GM23338 (cell line): ENCODE measurements around the gene GPR183.

Experiments
- CREB1 ChIP-seq: fragments of 250-450 bp; sonication (Bioruptor Pico); IDR thresholded peaks from 2 replicates; pipeline ENCODE4 v1.5.0; 2020; ENCODE audit warnings: low read depth, mild to moderate bottlenecking, moderate library complexity
- EZH2 ChIP-seq: fragments of 200-600 bp; sonication (generic); IDR thresholded peaks from one replicate; pipeline ENCODE4 v1.8.0; 2017; ENCODE audit warnings: antibody characterized with exemption, mild to moderate bottlenecking, low read depth; ENCODE audit not compliant: unreplicated experiment
- EZH2phosphoT487 ChIP-seq: fragments of 200-600 bp; sonication (generic); IDR thresholded peaks from one replicate; pipeline ENCODE4 v1.8.1; 2018; ENCODE audit warnings: antibody characterized with exemption; ENCODE audit not compliant: unreplicated experiment
- JUNB ChIP-seq: IDR thresholded peaks from one replicate; pipeline ENCODE4 v1.6.1; 2016; ENCODE audit warnings: antibody characterized with exemption; ENCODE audit not compliant: unreplicated experiment
- POLR2AphosphoS5 ChIP-seq: IDR thresholded peaks from 2 replicates; pipeline ENCODE4 v1.6.1; 2016; ENCODE audit warnings: antibody characterized with exemption, low read depth
- REST ChIP-seq: IDR thresholded peaks from one replicate; pipeline ENCODE4 v1.6.1; 2018; ENCODE audit warnings: antibody characterized with exemption; ENCODE audit not compliant: unreplicated experiment
- ZNF331 ChIP-seq: fragments of 250-450 bp; sonication (Bioruptor Pico); IDR thresholded peaks from 2 replicates; pipeline ENCODE4 v1.5.0; 2020; ENCODE audit warnings: low read depth, mild to moderate bottlenecking, moderate library complexity
- TF ChIP-seq, protein P1 (sequence below), 2 experiments: fragments of 200-600 bp in 1 of 2; sonication (generic) in 1 of 2; conservative IDR thresholded peaks; 2 replicates each; pipeline versions ENCODE4 v1.5.1 to v1.6.1; 2016 to 2017; ENCODE audit warnings: antibody characterized with exemption in 2 of 2, low read depth in 2 of 2, mild to moderate bottlenecking in 2 of 2, moderate library complexity in 1 of 2

DNA sequence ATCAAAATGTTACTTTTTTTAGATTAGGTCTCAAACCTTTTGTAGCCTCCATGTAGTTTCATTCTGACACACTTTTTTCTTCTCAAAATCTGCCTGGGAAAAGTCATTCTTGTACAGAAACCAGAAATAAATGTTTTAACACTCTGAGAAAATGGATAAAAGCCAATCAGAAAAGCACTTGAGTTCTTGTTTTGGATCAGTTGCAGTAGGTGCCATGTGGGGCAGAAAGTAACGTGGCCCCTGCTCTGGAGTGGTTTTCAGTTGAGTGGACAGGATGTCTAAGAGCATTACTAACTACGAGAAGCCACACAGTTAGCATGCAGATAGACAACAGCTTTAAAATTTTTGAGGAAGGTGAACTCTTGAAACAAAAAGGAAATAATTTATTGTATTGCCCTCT is 19.1 kb downstream of the GPR183 start:
- TF ChIP-seq, protein P1, sequence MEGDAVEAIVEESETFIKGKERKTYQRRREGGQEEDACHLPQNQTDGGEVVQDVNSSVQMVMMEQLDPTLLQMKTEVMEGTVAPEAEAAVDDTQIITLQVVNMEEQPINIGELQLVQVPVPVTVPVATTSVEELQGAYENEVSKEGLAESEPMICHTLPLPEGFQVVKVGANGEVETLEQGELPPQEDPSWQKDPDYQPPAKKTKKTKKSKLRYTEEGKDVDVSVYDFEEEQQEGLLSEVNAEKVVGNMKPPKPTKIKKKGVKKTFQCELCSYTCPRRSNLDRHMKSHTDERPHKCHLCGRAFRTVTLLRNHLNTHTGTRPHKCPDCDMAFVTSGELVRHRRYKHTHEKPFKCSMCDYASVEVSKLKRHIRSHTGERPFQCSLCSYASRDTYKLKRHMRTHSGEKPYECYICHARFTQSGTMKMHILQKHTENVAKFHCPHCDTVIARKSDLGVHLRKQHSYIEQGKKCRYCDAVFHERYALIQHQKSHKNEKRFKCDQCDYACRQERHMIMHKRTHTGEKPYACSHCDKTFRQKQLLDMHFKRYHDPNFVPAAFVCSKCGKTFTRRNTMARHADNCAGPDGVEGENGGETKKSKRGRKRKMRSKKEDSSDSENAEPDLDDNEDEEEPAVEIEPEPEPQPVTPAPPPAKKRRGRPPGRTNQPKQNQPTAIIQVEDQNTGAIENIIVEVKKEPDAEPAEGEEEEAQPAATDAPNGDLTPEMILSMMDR (conservative IDR thresholded peaks at IDR 0.05; ENCODE audit: low read depth in 2 of 2) = no peak
- TF ChIP-seq EZH2 (no peak), REST (no peak), EZH2phosphoT487 (no peak), CREB1 (no peak), POLR2AphosphoS5 (no peak), ZNF331 (CRISPR knock-in tag) (no peak), JUNB (no peak)
